Heart left ventricle (tissue), 16 donors: ENCODE data around the gene TMEM179. TPM values are rescaled to one million over a fixed set of nuclear protein-coding genes. Genes with fewer than 3 reads are reported as not detected.
"Not testable (repeated sequence)": the region's sequence is repeated elsewhere in the genome, so short reads cannot be mapped to it uniquely, and the experiment has no call there.

ENCODE experiments used
- ATAC-seq, 4 donors: fragments of 200-7000 bp; cut with Tn5 transposase; one replicate each; pipeline ENCODE4 v1.9.1; 2020 to 2022; ENCODE audit warnings: moderate library complexity in 4 of 4, mild to moderate bottlenecking in 3 of 4, moderate number of reproducible peaks in 1 of 4
- DNase-seq, 5 donors: peaks; one replicate each; pipeline ENCODE4 v3.0.0-alpha.2; 2020
- H3K27ac ChIP-seq, 12 donors: fragments of 200-600 bp; sonication (generic) in 4 of 12; one replicate each; pipeline versions ENCODE4 v1.5.0 to v1.8.0; 2016 to 2022; ENCODE audit warnings: mild to moderate bottlenecking in 2 of 12
- H3K27me3 ChIP-seq, 9 donors: fragments of 200-600 bp; sonication (generic) in 2 of 9; one replicate each; pipeline versions ENCODE4 v1.5.1 to v1.8.0; 2016 to 2022; ENCODE audit warnings: mild to moderate bottlenecking in 3 of 9
- H3K36me3 ChIP-seq, 9 donors: fragments of 200-600 bp; sonication (generic) in 2 of 9; one replicate each; pipeline versions ENCODE4 v1.5.0 to v1.8.0; 2018 to 2022; ENCODE audit warnings: mild to moderate bottlenecking in 2 of 9
- H3K4me1 ChIP-seq, 12 donors: fragments of 200-600 bp; sonication (generic) in 4 of 12; one replicate each; pipeline versions ENCODE4 v1.5.0 to v1.8.0; 2016 to 2022; ENCODE audit warnings: mild to moderate bottlenecking in 3 of 12
- H3K4me3 ChIP-seq, 12 donors: fragments of 200-600 bp; sonication (generic) in 4 of 12; one replicate each; pipeline versions ENCODE4 v1.5.0 to v1.8.0; 2017 to 2022; ENCODE audit warnings: mild to moderate bottlenecking in 9 of 12, moderate library complexity in 4 of 12
- H3K9me3 ChIP-seq, 12 donors: fragments of 200-600 bp; sonication (generic) in 4 of 12; one replicate each; pipeline versions ENCODE4 v1.5.0 to v1.8.0; 2016 to 2022; ENCODE audit warnings: mild to moderate bottlenecking in 1 of 12
- POLR2A ChIP-seq, 2 donors: fragments of 450-650 bp; IDR thresholded peaks; one replicate each; pipeline ENCODE4 v1.6.1; 2017; ENCODE audit warnings: antibody characterized with exemption in 2 of 2, mild to moderate bottlenecking in 2 of 2, moderate library complexity in 2 of 2
- WGBS, 4 donors: extraction: QIAGEN DNeasy Blood & Tissue Kit in 2 of 4; methylation state at CpG; one replicate each; pipeline versions ENCODE4 v1.1.5 to v1.1.7; 2013 to 2018; 5-methylcytosine and 5-hydroxymethylcytosine counted together
- intact Hi-C, 10 donors: fragments of 100-400 bp; cut with DNase I; formaldehyde crosslinking; loops; one replicate each; pipeline versions ENCODE4 v1.11.1 to v1.14.2; 2022
- polyA plus RNA-seq, 2 donors: library from polyadenylated mRNA; stranded (reverse); fragments of 200-250 nt; gene quantifications; one replicate each; pipeline ENCODE4 v1.2.3, GENCODE V29; 2013
- total RNA-seq, 9 donors: library from RNA; depleted of rRNA in 2 of 9; stranded (reverse); fragments of >200 nt in 2 of 9; fragmentation: NEBNext Ultra II Directional in 3 of 9; extraction: Animal tissue kit (Norgen Biotek cat#: 25700) in 3 of 9; gene quantifications; one replicate each; pipeline versions ENCODE4 v1.1.0 to v1.2.4, GENCODE V29; 2016 to 2023
- TF ChIP-seq, protein P1 (sequence below), 12 donors: fragments of 200-600 bp; sonication (generic) in 4 of 12; IDR thresholded peaks; one replicate each; pipeline versions ENCODE4 v1.5.0 to v1.8.0; 2018 to 2022; ENCODE audit warnings: antibody characterized with exemption in 12 of 12, mild to moderate bottlenecking in 5 of 12
- donor health status: ischemic (EF 13 %, LVEDD 7.1; RV severe dilation, severe dysfunction).
- donor health status: healthy with polysubstance abuse.
- donor health status: DM: no; HTN: yes; CAD: no.
- donor health status: DM: no; HTN: no; CAD: no.
- donor health status: ischemic (EF 25% LVEDD 6.9; RV normal size, moderate dysfunction).
- donor health status: ischemic (EF 25% LVEDD 5.7; RV mildly dilated, moderate dysfunction).
- donor health status: healthy.
- donor health status: DM: yes; HTN: yes; CAD: no.
- donor health status: ischemic (EF 35%, LVEDD 5.7; RV mildly dilated, moderate dysfunction).
- donor health status: nonischemic (EF 11% LVEDD 7.7; RV severe dilation, severe dysfunction).
- donor health status: DM: yes; HTN: yes; CAD: no.
- donor health status: PGD.
- donor health status: ischemic (EF 29% LVEDD 5.4; RV normal size, mild dysfunction).
- donor health status: nonischemic (EF 23%, LVEDD 6.1; RV moderate dilation, normal function).

The TMEM179 gene
- total and polyA plus RNA-seq, 11 donors, result 0.15 to 1.1 (median 0.40) TPM; not detected in 4

DNA sequence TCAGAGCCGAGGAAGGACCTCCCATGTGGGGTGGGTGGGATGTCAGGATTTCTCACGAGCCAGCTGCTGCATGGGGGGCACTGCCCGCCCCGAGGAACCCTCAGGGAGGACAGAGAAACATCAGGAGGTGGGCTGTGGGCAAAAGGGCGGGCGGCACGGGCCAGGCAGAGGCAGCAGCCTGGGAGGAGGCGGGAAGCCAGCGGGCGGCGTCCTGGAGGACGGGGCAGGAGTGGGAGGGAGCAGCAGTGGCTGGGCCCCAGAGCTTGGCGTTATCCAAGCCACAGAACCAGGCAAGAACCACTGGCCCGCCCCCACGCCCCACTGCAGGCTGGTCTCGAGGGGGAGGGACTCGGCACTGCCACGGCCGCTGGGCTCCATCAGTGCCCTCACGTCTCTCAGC is 22.6 kb downstream of the TMEM179 start:
- TF ChIP-seq POLR2A (IDR thresholded peaks at IDR 0.05), result peak in 1 of 2 donors; percentile 29
- TF ChIP-seq, protein P1, sequence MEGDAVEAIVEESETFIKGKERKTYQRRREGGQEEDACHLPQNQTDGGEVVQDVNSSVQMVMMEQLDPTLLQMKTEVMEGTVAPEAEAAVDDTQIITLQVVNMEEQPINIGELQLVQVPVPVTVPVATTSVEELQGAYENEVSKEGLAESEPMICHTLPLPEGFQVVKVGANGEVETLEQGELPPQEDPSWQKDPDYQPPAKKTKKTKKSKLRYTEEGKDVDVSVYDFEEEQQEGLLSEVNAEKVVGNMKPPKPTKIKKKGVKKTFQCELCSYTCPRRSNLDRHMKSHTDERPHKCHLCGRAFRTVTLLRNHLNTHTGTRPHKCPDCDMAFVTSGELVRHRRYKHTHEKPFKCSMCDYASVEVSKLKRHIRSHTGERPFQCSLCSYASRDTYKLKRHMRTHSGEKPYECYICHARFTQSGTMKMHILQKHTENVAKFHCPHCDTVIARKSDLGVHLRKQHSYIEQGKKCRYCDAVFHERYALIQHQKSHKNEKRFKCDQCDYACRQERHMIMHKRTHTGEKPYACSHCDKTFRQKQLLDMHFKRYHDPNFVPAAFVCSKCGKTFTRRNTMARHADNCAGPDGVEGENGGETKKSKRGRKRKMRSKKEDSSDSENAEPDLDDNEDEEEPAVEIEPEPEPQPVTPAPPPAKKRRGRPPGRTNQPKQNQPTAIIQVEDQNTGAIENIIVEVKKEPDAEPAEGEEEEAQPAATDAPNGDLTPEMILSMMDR (IDR thresholded peaks at IDR 0.05), result no peak
- intact Hi-C loops, result loop anchor here in 4 of 10 donors (10.0 kb wide), 3 partner anchors 133 to 1027 kb away; partner anchors contain the start of gene ADSS1 (in 2 of the 4)
- 32 to 44% (median 38%) methylated on average over 12 to 20 of the region's 20 CpGs for WGBS, 4 donors
- Histone ChIP-seq H3K27ac (peak overlapping the region; percentile 81 to 98 (median 91)), H3K4me3 (peak overlapping the region; percentile 36 to 62 (median 56)), H3K9me3 (no peaks in the 10 kb centered on the region), H3K36me3 (no peaks in the 10 kb centered on the region), H3K4me1 (peaks cover 0 to 77% (median 35%) of the 10 kb centered on the region in 12 donors), H3K27me3 (peaks cover 0 to 23% (median 0%) of the 10 kb centered on the region in 9 donors)
- DNase-seq, result peak; percentile 77 to 93 (median 83)
- peak; percentile 51 to 62 (median 56) for ATAC-seq

DNA sequence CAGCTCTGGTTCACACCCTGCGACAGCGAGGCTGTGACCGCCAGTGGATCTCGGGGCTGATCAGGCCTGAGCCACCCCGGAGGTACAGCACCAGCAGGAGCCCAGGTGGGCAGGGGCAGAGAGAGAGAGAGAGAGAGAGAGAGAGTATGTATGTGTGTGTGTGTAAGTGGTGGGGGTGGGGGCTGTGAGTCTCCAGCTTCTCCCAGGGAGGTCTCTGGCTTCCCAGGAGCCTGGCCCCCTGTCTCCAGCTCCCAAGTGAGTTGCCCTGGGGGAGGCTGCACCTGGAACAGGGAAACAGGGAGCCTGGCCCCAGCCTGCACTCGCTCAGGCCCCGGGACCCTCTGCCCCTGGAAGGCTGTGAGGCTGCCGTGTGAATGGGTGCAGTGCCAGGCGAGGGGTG is 23.1 kb downstream of the TMEM179 start:
- Histone ChIP-seq H3K27me3 (peaks cover 0 to 24% (median 0%) of the 10 kb centered on the region in 9 donors), H3K4me3 (peak overlapping the region; percentile 36 to 62 (median 56)), H3K36me3 (no peaks in the 10 kb centered on the region), H3K27ac (peak overlapping the region; percentile 81 to 98 (median 91)), H3K9me3 (no peaks in the 10 kb centered on the region), H3K4me1 (peaks cover 0 to 77% (median 34%) of the 10 kb centered on the region in 12 donors)
- 38 to 62% (median 47%) methylated on average over 7 to 9 of the region's 9 CpGs for WGBS, 4 donors
- ATAC-seq (no peak), DNase-seq (no peak)
- intact Hi-C loops, result loop anchor here in 4 of 10 donors (10.0 kb wide), 3 partner anchors 133 to 1027 kb away; partner anchors contain the start of gene ADSS1 (in 2 of the 4)
- TF ChIP-seq, protein P1 (IDR thresholded peaks at IDR 0.05), result no peak
- TF ChIP-seq POLR2A (IDR thresholded peaks at IDR 0.05), result no peak

DNA sequence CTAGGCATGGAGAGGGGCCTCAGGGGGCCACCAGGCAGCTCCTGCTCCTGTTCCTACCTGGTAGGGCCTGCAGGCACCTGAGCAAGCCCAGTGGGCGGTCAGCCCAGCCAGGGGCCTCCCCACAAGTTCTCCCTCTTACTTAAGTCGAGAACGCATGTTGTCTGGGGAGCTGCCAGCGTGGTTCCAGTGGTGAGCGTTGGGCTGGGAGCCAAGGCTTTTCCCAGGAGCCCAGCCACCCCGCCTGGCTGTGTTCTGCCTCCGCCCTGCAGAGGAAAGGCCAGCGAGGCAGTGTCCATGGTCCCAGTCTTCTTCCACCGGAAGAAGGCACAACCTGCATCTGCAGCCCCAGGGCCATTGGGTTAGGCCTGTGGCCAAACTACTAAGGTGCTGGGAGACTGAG is 23.6 kb downstream of the TMEM179 start:
- TF ChIP-seq POLR2A (IDR thresholded peaks at IDR 0.05), result peak in 1 of 2 donors; percentile 19
- TF ChIP-seq, protein P1 (IDR thresholded peaks at IDR 0.05), result no peak
- ATAC-seq (peak; percentile 18 to 42 (median 30)), DNase-seq (peak; percentile 76 to 91 (median 85))
- WGBS, 4 donors, result 29 to 35% (median 30%) methylated on average over 9 of the region's 9 CpGs
- H3K4me1 ChIP-seq, result peaks cover 0 to 73% (median 34%) of the 10 kb centered on the region in 12 donors
- H3K4me3 ChIP-seq, result peak overlapping the region; percentile 36 to 62 (median 56)
- no peaks in the 10 kb centered on the region for H3K36me3 ChIP-seq
- H3K27me3 ChIP-seq, result peaks cover 0 to 24% (median 0%) of the 10 kb centered on the region in 9 donors
- intact Hi-C loops, result loop anchor here in 4 of 10 donors (10.0 kb wide), 3 partner anchors 134 to 1026 kb away; partner anchors contain the start of gene ADSS1 (in 2 of the 4)
- peak overlapping the region; percentile 81 to 98 (median 91) for H3K27ac ChIP-seq
- H3K9me3 ChIP-seq, result no peaks in the 10 kb centered on the region

DNA sequence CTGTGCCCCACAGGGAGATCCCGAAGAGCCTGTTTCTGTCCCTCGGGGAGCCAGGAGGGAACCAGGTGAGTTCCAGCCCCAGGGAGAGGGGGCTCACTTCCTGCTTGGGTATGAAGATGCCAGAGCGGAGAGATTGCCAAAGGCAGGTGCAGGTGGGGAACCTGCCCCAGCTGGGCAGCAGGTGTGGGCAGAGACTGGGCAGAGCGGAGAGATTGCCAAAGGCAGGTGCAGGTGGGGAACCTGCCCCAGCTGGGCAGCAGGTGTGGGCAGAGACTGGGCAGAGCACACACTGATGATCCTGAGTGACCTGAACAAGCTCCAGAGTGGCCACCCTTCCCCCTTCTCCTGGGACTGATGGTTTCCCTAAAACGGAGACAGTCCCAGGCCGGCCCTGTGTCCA is 24.6 kb downstream of the TMEM179 start:
- H3K4me1 ChIP-seq, result peaks cover 0 to 63% (median 25%) of the 10 kb centered on the region in 12 donors
- H3K4me3 ChIP-seq, result peak overlapping the region; percentile 38 to 62 (median 56)

More for the DNA sequence above, 24.6 kb downstream of the TMEM179 start:
- WGBS, 4 donors, result 52 to 79% (median 59%) methylated on average over 4 to 6 of the region's 6 CpGs
- H3K9me3 ChIP-seq, ATAC-seq, H3K36me3 ChIP-seq, DNase-seq: not testable (repeated sequence)
- peak in 1 of 2 donors; percentile 4 for TF ChIP-seq POLR2A (IDR thresholded peaks at IDR 0.05)
- intact Hi-C loops, result loop anchor here in 4 of 10 donors (10.0 kb wide), 3 partner anchors 135 to 1025 kb away; partner anchors contain the start of gene ADSS1 (in 2 of the 4)
- peak overlapping the region; percentile 81 to 98 (median 91) for H3K27ac ChIP-seq
- H3K27me3 ChIP-seq, result peaks cover 0 to 28% (median 0%) of the 10 kb centered on the region in 9 donors
